HCT116 (cell line): Measurements from ENCODE around the gene HTRA3. TPM values are rescaled to one million over a fixed set of nuclear protein-coding genes. Genes with fewer than 3 reads are reported as not detected.

Experiments
- ATAC-seq: fragments of 200-7000 bp; cut with Tn5 transposase; 2 replicates; pipeline ENCODE4 v1.9.1; 2020; ENCODE audit warnings: mild to moderate bottlenecking, moderate library complexity
- BruUV-seq: library from RNA; stranded (reverse); fragments of 400-500 nt; replicated peaks from 2 replicates; lab custom pipeline; 2021; lab: Mats Ljungman, UMichigan
- CTCF ChIA-PET: fragments of 300-600 bp; sonication (Branson Sonifier 250); formaldehyde crosslinking; loops from one replicate; lab custom pipeline; 2021; ENCODE audit warnings: antibody characterized with exemption; lab: Charles Lee
- POLR2A ChIA-PET: fragments of 300-600, 350-600 bp; sonication (Branson Sonifier 250); formaldehyde crosslinking; loops from one replicate; lab custom pipeline; 2021; ENCODE audit warnings: antibody characterized with exemption; lab: Charles Lee
- RAD21 ChIA-PET, 2 experiments: fragments of 300-600 bp; sonication (Branson Sonifier 250); formaldehyde crosslinking; loops; one replicate each; lab custom pipeline; 2023; ENCODE audit warnings: low total read pairs in 2 of 2; ENCODE audit not compliant: uncharacterized antibody in 2 of 2, unreplicated experiment in 2 of 2, low non-redundant PET in 1 of 2; lab: Charles Lee
- DNase-seq: peaks from one replicate; pipeline ENCODE4 v3.0.0-alpha.2; 2010; ENCODE audit warnings: low read depth, low spot score
- H2AFZ ChIP-seq: fragments of 200-600 bp; shearing (Covaris generic), sonication (generic); 2 replicates; pipeline ENCODE4 v1.6.1; 2017; ENCODE audit warnings: low read depth, mixed run types, mixed read lengths, antibody characterized with exemption, low read length; ENCODE audit not compliant: poor library complexity, severe bottlenecking
- H3K27ac ChIP-seq: 2 replicates; pipeline ENCODE4 v1.5.1; 2012; ENCODE audit warnings: low read depth, low read length
- H3K27me3 ChIP-seq: fragments of 200-600 bp; sonication (generic); 2 replicates; pipeline ENCODE4 v1.6.1; 2016; ENCODE audit warnings: mixed run types, low read length, mixed read lengths; ENCODE audit not compliant: insufficient read depth
- H3K36me3 ChIP-seq, 2 experiments: fragments of 200-500 bp in 1 of 2; fragments of 200-600 bp in 1 of 2; sonication (Bioruptor generic) in 1 of 2; sonication (generic) in 1 of 2; 2 replicates each; pipeline versions ENCODE4 v1.5.1 to v1.6.1; 2014 to 2016; ENCODE audit warnings: low read length in 2 of 2, inconsistent platforms in 1 of 2, mixed read lengths in 1 of 2, mixed run types in 1 of 2; ENCODE audit not compliant: insufficient read depth in 2 of 2, control insufficient read depth in 1 of 2
- H3K4me1 ChIP-seq, 2 experiments: fragments of 200-600 bp in 1 of 2; sonication (generic) in 1 of 2; 2 replicates each; pipeline versions ENCODE4 v1.5.1 to v1.6.1; 2012 to 2017; ENCODE audit warnings: low read length in 2 of 2, inconsistent platforms in 1 of 2, mild to moderate bottlenecking in 1 of 2, mixed read lengths in 1 of 2, mixed run types in 1 of 2, moderate library complexity in 1 of 2; ENCODE audit not compliant: insufficient read depth in 2 of 2, control insufficient read depth in 1 of 2
- H3K4me2 ChIP-seq: fragments of 200-600 bp; sonication (generic); 2 replicates; pipeline ENCODE4 v1.6.1; 2017; ENCODE audit warnings: mixed run types, low read length, mixed read lengths
- H3K4me3 ChIP-seq, 2 experiments: fragments of 200-600 bp in 1 of 2; sonication (generic) in 1 of 2; replicated peaks in 1 of 2; 2 replicates each; pipeline ENCODE4 v1.5.1; 2011 to 2016; ENCODE audit warnings: low read length in 2 of 2, control low read depth in 1 of 2, low read depth in 1 of 2, mild to moderate bottlenecking in 1 of 2, mixed read lengths in 1 of 2, mixed run types in 1 of 2
- H3K79me2 ChIP-seq: fragments of 200-600 bp; sonication (generic); 2 replicates; pipeline ENCODE4 v1.6.1; 2017; ENCODE audit warnings: mild to moderate bottlenecking, mixed run types, low read length, moderate library complexity, mixed read lengths; ENCODE audit not compliant: insufficient read depth
- H3K9ac ChIP-seq: fragments of 200-600 bp; sonication (generic); 2 replicates; pipeline ENCODE4 v1.6.1; 2016; ENCODE audit warnings: low read length, mixed read lengths
- H3K9me2 ChIP-seq: fragments of 200-600 bp; sonication (generic), shearing (Covaris generic); 2 replicates; pipeline ENCODE4 v1.6.1; 2017; ENCODE audit warnings: mixed run types, mild to moderate bottlenecking, moderate library complexity; ENCODE audit not compliant: insufficient read depth
- H3K9me3 ChIP-seq, 2 experiments: fragments of 200-500 bp in 1 of 2; fragments of 200-600 bp in 1 of 2; sonication (Bioruptor generic) in 1 of 2; sonication (generic) in 1 of 2; 2 replicates each; pipeline ENCODE4 v1.6.1; 2014 to 2017; ENCODE audit warnings: low read length in 2 of 2, mixed read lengths in 2 of 2, inconsistent platforms in 1 of 2, low read depth in 1 of 2, mild to moderate bottlenecking in 1 of 2, mixed run types in 1 of 2, moderate library complexity in 1 of 2; ENCODE audit not compliant: control insufficient read depth in 1 of 2, insufficient read depth in 1 of 2
- H4K20me1 ChIP-seq: fragments of 200-600 bp; sonication (generic), shearing (Covaris generic); 2 replicates; pipeline ENCODE4 v1.6.1; 2017; ENCODE audit warnings: mixed run types, mild to moderate bottlenecking, moderate library complexity; ENCODE audit not compliant: insufficient read depth
- CBX3 ChIP-seq: IDR thresholded peaks from 2 replicates; pipeline ENCODE4 v1.6.1; 2012; ENCODE audit warnings: low read depth
- POLR2A ChIP-seq: IDR thresholded peaks from 2 replicates; pipeline ENCODE4 v1.7.0; 2011; ENCODE audit warnings: borderline replicate concordance; ENCODE audit not compliant: insufficient read depth, insufficient read length; ENCODE audit errors: extremely low read depth
- SRF ChIP-seq: IDR thresholded peaks from 2 replicates; pipeline ENCODE4 v1.6.1; 2012; ENCODE audit warnings: low read depth
- YY1 ChIP-seq: IDR thresholded peaks from 2 replicates; pipeline ENCODE4 v1.6.1; 2011; ENCODE audit warnings: low read length, low read depth, moderate library complexity, mild to moderate bottlenecking; ENCODE audit not compliant: insufficient replicate concordance; ENCODE audit errors: extremely low read depth
- intact Hi-C: fragments of 100-400 bp; cut with micrococcal nuclease; formaldehyde crosslinking; loops from 2 replicates; pipeline ENCODE4 v1.10.0; 2022
- total RNA-seq: library from RNA; stranded (reverse); gene quantifications from one replicate; pipeline ENCODE4 v1.2.1, GENCODE V29; 2021; ENCODE audit not compliant: unreplicated experiment
- TF ChIP-seq, protein P1 (sequence below): IDR thresholded peaks from 2 replicates; pipeline ENCODE4 v1.6.1; 2011; ENCODE audit warnings: mild to moderate bottlenecking, low read length, moderate library complexity; ENCODE audit not compliant: insufficient replicate concordance; ENCODE audit errors: extremely low read depth
- TF ChIP-seq, protein P2 (sequence below), 3 experiments: fragments of 200-600 bp in 1 of 3; sonication (generic) in 1 of 3; IDR thresholded peaks in 2 of 3; conservative IDR thresholded peaks in 1 of 3; 2 replicates each; pipeline ENCODE4 v1.5.1; 2012 to 2017; ENCODE audit warnings: low read depth in 2 of 3, low read length in 2 of 3, antibody characterized with exemption in 1 of 3, borderline replicate concordance in 1 of 3, control low read depth in 1 of 3, mild to moderate bottlenecking in 1 of 3, mixed read lengths in 1 of 3, mixed run types in 1 of 3, moderate library complexity in 1 of 3; ENCODE audit not compliant: insufficient read depth in 1 of 3

HTRA3 gene
- total RNA-seq, 1 experiment from 2014 or later = not detected

DNA sequence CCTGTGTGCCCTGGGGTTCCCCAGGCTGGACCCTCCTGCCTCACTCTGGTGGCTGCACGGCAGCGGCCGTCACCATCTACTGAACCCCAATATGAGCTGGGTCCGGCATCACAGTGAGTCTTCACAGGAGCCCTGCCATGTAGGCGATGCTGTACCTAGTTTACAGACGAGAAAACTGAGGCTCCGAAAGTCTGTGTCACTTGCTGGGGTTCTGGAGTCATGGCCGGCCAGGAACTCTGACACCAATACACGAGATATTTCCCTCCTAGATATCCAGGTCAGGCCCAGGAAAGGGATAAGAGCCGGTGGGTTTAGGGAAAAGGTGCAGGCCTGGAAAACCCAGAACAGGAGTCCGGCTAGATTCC lies 74.4 kb downstream of the HTRA3 start (continued):
- TF ChIP-seq, protein P1, sequence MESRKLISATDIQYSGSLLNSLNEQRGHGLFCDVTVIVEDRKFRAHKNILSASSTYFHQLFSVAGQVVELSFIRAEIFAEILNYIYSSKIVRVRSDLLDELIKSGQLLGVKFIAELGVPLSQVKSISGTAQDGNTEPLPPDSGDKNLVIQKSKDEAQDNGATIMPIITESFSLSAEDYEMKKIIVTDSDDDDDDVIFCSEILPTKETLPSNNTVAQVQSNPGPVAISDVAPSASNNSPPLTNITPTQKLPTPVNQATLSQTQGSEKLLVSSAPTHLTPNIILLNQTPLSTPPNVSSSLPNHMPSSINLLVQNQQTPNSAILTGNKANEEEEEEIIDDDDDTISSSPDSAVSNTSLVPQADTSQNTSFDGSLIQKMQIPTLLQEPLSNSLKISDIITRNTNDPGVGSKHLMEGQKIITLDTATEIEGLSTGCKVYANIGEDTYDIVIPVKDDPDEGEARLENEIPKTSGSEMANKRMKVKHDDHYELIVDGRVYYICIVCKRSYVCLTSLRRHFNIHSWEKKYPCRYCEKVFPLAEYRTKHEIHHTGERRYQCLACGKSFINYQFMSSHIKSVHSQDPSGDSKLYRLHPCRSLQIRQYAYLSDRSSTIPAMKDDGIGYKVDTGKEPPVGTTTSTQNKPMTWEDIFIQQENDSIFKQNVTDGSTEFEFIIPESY = no peak
- no peak for TF ChIP-seq YY1
- TF ChIP-seq, protein P2, sequence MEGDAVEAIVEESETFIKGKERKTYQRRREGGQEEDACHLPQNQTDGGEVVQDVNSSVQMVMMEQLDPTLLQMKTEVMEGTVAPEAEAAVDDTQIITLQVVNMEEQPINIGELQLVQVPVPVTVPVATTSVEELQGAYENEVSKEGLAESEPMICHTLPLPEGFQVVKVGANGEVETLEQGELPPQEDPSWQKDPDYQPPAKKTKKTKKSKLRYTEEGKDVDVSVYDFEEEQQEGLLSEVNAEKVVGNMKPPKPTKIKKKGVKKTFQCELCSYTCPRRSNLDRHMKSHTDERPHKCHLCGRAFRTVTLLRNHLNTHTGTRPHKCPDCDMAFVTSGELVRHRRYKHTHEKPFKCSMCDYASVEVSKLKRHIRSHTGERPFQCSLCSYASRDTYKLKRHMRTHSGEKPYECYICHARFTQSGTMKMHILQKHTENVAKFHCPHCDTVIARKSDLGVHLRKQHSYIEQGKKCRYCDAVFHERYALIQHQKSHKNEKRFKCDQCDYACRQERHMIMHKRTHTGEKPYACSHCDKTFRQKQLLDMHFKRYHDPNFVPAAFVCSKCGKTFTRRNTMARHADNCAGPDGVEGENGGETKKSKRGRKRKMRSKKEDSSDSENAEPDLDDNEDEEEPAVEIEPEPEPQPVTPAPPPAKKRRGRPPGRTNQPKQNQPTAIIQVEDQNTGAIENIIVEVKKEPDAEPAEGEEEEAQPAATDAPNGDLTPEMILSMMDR (IDR thresholded peaks at IDR 0.05 in 2 of 3, conservative IDR thresholded peaks at IDR 0.05 in 1 of 3; ENCODE audit: borderline replicate concordance in 1 of 3, insufficient read depth in 1 of 3, low read depth in 2 of 3, low read length in 2 of 3) = no peak
- no peak for TF ChIP-seq POLR2A
- no peak for TF ChIP-seq SRF
- TF ChIP-seq, all 23 proteins: peak for 0

DNA sequence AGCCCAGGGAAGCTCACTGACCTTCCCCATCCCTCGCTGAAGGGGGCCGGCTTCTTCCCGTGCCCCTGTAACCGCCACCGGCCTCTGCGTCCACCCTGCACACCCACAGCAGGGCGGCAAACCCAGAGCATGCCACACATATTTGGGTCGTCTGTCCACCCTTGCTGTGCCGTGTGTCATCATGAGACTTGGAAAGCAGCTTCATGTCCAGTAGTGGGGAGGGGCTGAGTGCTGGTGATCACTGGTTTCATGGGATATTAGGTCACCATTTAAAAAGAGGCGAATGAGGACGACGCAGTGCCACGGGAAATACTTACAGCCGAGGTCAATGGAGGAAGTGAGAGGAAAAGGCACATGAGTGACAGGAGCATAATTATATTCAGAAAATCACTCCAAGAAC lies 74.8 kb downstream of the HTRA3 start:
- no peak overlapping the region for H3K27ac ChIP-seq
- no peaks in the 10 kb centered on the region for H3K9me3 ChIP-seq
- POLR2A ChIA-PET = interaction anchor here (0.6 kb wide), 1 partner anchor 14 kb away, joined by 5 read pairs; no protein-coding TSS in a partner anchor
- no peaks in the 10 kb centered on the region for H4K20me1 ChIP-seq
- no peak for TF ChIP-seq CBX3
- CTCF ChIA-PET = no interaction called here
- no peak overlapping the region for H3K4me2 ChIP-seq
- RAD21 ChIA-PET = no interaction called here
- BruUV-seq = no TSS peak
- H3K4me1 ChIP-seq = no peaks in the 10 kb centered on the region
- intact Hi-C loops = no loop called here
- no peak overlapping the region for H3K9ac ChIP-seq
- no peak overlapping the region for H2AFZ ChIP-seq
- ATAC-seq = no peak
- H3K36me3 ChIP-seq = no peaks in the 10 kb centered on the region
- no peaks in the 10 kb centered on the region for H3K9me2 ChIP-seq
- no peak overlapping the region for H3K4me3 ChIP-seq
- H3K27me3 ChIP-seq = no peaks in the 10 kb centered on the region
- no peaks in the 10 kb centered on the region for H3K79me2 ChIP-seq
- DNase-seq = no peak
